ENCODE data around the gene ZNF256. TPM values are rescaled to one million over a fixed set of nuclear protein-coding genes. Genes with fewer than 3 reads are reported as not detected.

The ZNF256 gene
- total and polyA plus RNA-seq, 7 donors: 1.6 to 3.7 (median 2.3) TPM

GRCh38 chr19:57907394-57907793, 40.1 kb downstream of the ZNF256 start:
- DNase-seq: no peak
- H3K27ac ChIP-seq: no peak overlapping the region
- 90 to 94% (median 94%) methylated on average over 3 of the region's 3 CpGs for WGBS, 3 donors
- TF ChIP-seq CTCF (IDR thresholded peaks at IDR 0.05): no peak
- H3K36me3 ChIP-seq (ENCODE audit: insufficient read depth in 1 of 2, low read depth in 1 of 2): peaks cover 3 to 42% of the 10 kb centered on the region in 2 donors
- ATAC-seq: no peak
- H3K4me3 ChIP-seq: no peak overlapping the region
- peaks cover 10% of the 10 kb centered on the region for H3K9me3 ChIP-seq
- no peaks in the 10 kb centered on the region for H3K4me1 ChIP-seq
- intact Hi-C loops (cut with DNase I): no loop called here
- no peaks in the 10 kb centered on the region for H3K27me3 ChIP-seq (ENCODE audit: insufficient read depth in 3 of 3, low read length in 2 of 3)

- Histone ChIP-seq H3K4me1 (no peaks in the 10 kb centered on the region), H3K4me3 (no peak overlapping the region), H3K27me3 (ENCODE audit: insufficient read depth in 3 of 3, low read length in 2 of 3) (no peaks in the 10 kb centered on the region), H3K27ac (no peak overlapping the region), H3K9me3 (peaks cover 8% of the 10 kb centered on the region), H3K36me3 (ENCODE audit: insufficient read depth in 1 of 2, low read depth in 1 of 2) (peaks cover 3 to 24% of the 10 kb centered on the region in 2 donors)
- ATAC-seq (no peak), DNase-seq (no peak)
- WGBS, 3 donors: 92 to 95% (median 93%) methylated on average over 6 of the region's 6 CpGs
- TF ChIP-seq CTCF (IDR thresholded peaks at IDR 0.05): no peak
- intact Hi-C loops (cut with DNase I): no loop called here
Observed at GRCh38 chr19:57905258-57905657, 42.2 kb downstream of the ZNF256 start.

- 71 to 75% (median 71%) methylated on average over 7 of the region's 7 CpGs for WGBS, 3 donors
- intact Hi-C loops (cut with DNase I): no loop called here
- no peak for ATAC-seq
Observed at GRCh38 chr19:57903618-57904184, 43.8 kb downstream of the ZNF256 start.

DNA sequence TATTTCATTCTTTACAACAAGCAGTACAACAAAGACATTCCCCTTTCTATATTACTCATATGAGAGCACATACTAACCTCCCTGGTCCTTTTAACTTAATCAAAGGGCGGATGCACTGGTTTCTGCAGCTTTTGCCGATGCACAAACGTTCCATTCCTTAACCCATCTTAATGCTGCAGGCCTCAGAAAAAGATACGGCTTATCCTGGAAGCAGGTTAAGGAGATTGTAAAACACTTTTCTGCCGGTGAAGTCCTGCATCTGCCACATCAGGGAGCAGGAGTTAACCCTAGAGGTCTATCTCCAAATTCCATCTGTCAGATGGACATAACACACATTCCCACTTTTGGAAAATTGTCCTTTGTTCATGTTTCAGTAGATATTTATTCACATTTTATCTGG, 47.2 kb downstream of the ZNF256 start:
- WGBS, 3 donors: 57 to 68% (median 59%) methylated on average over 5 of the region's 5 CpGs
- TF ChIP-seq CTCF (IDR thresholded peaks at IDR 0.05): no peak
- no peaks in the 10 kb centered on the region for H3K4me1 ChIP-seq
- DNase-seq: no peak
- H3K27ac ChIP-seq: no peak overlapping the region
- peaks cover 0 to 2% of the 10 kb centered on the region in 2 donors for H3K36me3 ChIP-seq (ENCODE audit: insufficient read depth in 1 of 2, low read depth in 1 of 2)
- no peak for ATAC-seq
- no peaks in the 10 kb centered on the region for H3K9me3 ChIP-seq
- H3K4me3 ChIP-seq: no peak overlapping the region
- intact Hi-C loops (cut with DNase I): no loop called here
- no peaks in the 10 kb centered on the region for H3K27me3 ChIP-seq (ENCODE audit: insufficient read depth in 3 of 3, low read length in 2 of 3)

More at GRCh38 chr19:57903618-57904184, 43.8 kb downstream of the ZNF256 start:
- Histone ChIP-seq H3K27me3 (ENCODE audit: insufficient read depth in 3 of 3, low read length in 2 of 3) (no peaks in the 10 kb centered on the region), H3K27ac (no peak overlapping the region), H3K4me1 (no peaks in the 10 kb centered on the region), H3K36me3 (ENCODE audit: insufficient read depth in 1 of 2, low read depth in 1 of 2) (peaks cover 3 to 16% of the 10 kb centered on the region in 2 donors), H3K4me3 (no peak overlapping the region), H3K9me3 (peaks cover 8% of the 10 kb centered on the region)
- DNase-seq: no peak
- no peak for TF ChIP-seq CTCF (IDR thresholded peaks at IDR 0.05)

Other genes starting within 250 kb of the ZNF256 start
- 1 to 10 TPM; 1.1 to 2.8 (median 2.2) TPM for gene ZNF154, start 238.5 kb downstream of the ZNF256 start, total RNA-seq
- gene ZNF154, start 238.5 kb downstream of the ZNF256 start, polyA plus RNA-seq: 1 to 10 TPM in 1 of 3 donors, under 1 TPM in 2; 0.61 to 1.4 (median 0.68) TPM
- gene ZNF671, start 220.1 kb downstream of the ZNF256 start, total RNA-seq: 1 to 10 TPM; 3.4 to 8.8 (median 5.8) TPM
- gene ZNF671, start 220.1 kb downstream of the ZNF256 start, polyA plus RNA-seq: 1 to 10 TPM; 3.1 to 5.1 (median 3.1) TPM
- 10 to 100 TPM in 1 of 4 donors, 1 to 10 TPM in 3; 7.7 to 15.5 (median 9.0) TPM for gene ZNF776, start 200.9 kb downstream of the ZNF256 start, total RNA-seq
- gene ZNF776, start 200.9 kb downstream of the ZNF256 start, polyA plus RNA-seq: 10 to 100 TPM in 1 of 3 donors, 1 to 10 TPM in 2; 3.6 to 12.4 (median 4.4) TPM
- 10 to 100 TPM; 10.9 to 14.1 (median 12.1) TPM for gene ZNF586, start 178.0 kb downstream of the ZNF256 start, total RNA-seq
- 10 to 100 TPM in 1 of 3 donors, 1 to 10 TPM in 2; 7.1 to 10.5 (median 8.6) TPM for gene ZNF586, start 178.0 kb downstream of the ZNF256 start, polyA plus RNA-seq
- 1 to 10 TPM; 1.2 to 4.1 (median 2.4) TPM for gene ZNF552, start 132.8 kb downstream of the ZNF256 start, total RNA-seq
- gene ZNF552, start 132.8 kb downstream of the ZNF256 start, polyA plus RNA-seq: 1 to 10 TPM; 1.8 to 6.1 (median 3.5) TPM
- gene ZNF587B, start 117.4 kb downstream of the ZNF256 start, total RNA-seq: 1 to 10 TPM; 3.9 to 7.9 (median 5.9) TPM
- 1 to 10 TPM; 1.4 to 7.0 (median 3.9) TPM for gene ZNF587B, start 117.4 kb downstream of the ZNF256 start, polyA plus RNA-seq
- 10 to 100 TPM; 14.0 to 15.3 (median 14.9) TPM for gene ZNF587, start 97.8 kb downstream of the ZNF256 start, total RNA-seq
- gene ZNF587, start 97.8 kb downstream of the ZNF256 start, polyA plus RNA-seq: 10 to 100 TPM in 1 of 3 donors, 1 to 10 TPM in 2; 2.5 to 11.2 (median 4.6) TPM
- 1 to 10 TPM; 5.3 to 9.6 (median 8.6) TPM for gene ZNF814, start 58.7 kb downstream of the ZNF256 start, total RNA-seq
- gene ZNF814, start 58.7 kb downstream of the ZNF256 start, polyA plus RNA-seq: 10 to 100 TPM in 1 of 3 donors, 1 to 10 TPM in 2; 7.8 to 12.1 (median 8.7) TPM
- 1 to 10 TPM; 3.8 to 9.5 (median 7.4) TPM for gene ZNF417, start 31.1 kb downstream of the ZNF256 start, total RNA-seq
- 1 to 10 TPM; 1.5 to 5.2 (median 1.8) TPM for gene ZNF417, start 31.1 kb downstream of the ZNF256 start, polyA plus RNA-seq
- 1 to 10 TPM; 2.7 to 6.1 (median 3.1) TPM for gene ZNF418, start 12.3 kb downstream of the ZNF256 start, total RNA-seq
- gene ZNF418, start 12.3 kb downstream of the ZNF256 start, polyA plus RNA-seq: 1 to 10 TPM in 2 of 3 donors, under 1 TPM in 1; 0.68 to 1.7 (median 1.6) TPM
- gene C19orf18, start 26.8 kb upstream of the ZNF256 start, total RNA-seq: under 1 TPM; 0.49 to 0.83 (median 0.58) TPM
- 1 to 10 TPM in 1 of 3 donors, under 1 TPM in 2; 0.26 to 1.4 (median 0.30) TPM for gene C19orf18, start 26.8 kb upstream of the ZNF256 start, polyA plus RNA-seq
- gene ZNF606, start 55.1 kb upstream of the ZNF256 start, total RNA-seq: 1 to 10 TPM; 3.7 to 7.0 (median 4.3) TPM
- 1 to 10 TPM; 2.0 to 6.9 (median 2.8) TPM for gene ZNF606, start 55.1 kb upstream of the ZNF256 start, polyA plus RNA-seq
- gene ZSCAN1, start 86.3 kb upstream of the ZNF256 start, total RNA-seq: not detected
- gene ZSCAN1, start 86.3 kb upstream of the ZNF256 start, polyA plus RNA-seq: not detected
- 1 to 10 TPM in 3 of 4 donors, under 1 TPM in 1; 0.87 to 1.7 (median 1.4) TPM for gene ZNF135, start 111.6 kb upstream of the ZNF256 start, total RNA-seq
- gene ZNF135, start 111.6 kb upstream of the ZNF256 start, polyA plus RNA-seq: 1 to 10 TPM in 1 of 3 donors, under 1 TPM in 2; 0.89 to 1.3 (median 0.90) TPM
- gene ZSCAN18, start 150.5 kb upstream of the ZNF256 start, total RNA-seq: 10 to 100 TPM; 13.1 to 36.8 (median 16.3) TPM
- 10 to 100 TPM in 2 of 3 donors, 1 to 10 TPM in 1; 9.5 to 14.0 (median 13.8) TPM for gene ZSCAN18, start 150.5 kb upstream of the ZNF256 start, polyA plus RNA-seq
- gene ZNF329, start 203.1 kb upstream of the ZNF256 start, total RNA-seq: 1 to 10 TPM; 1.4 to 5.7 (median 1.9) TPM
- 1 to 10 TPM in 2 of 3 donors, under 1 TPM in 1; 0.79 to 3.5 (median 1.9) TPM for gene ZNF329, start 203.1 kb upstream of the ZNF256 start, polyA plus RNA-seq
- 10 to 100 TPM; 11.2 to 15.0 (median 14.8) TPM for gene ZNF274, start 235.4 kb upstream of the ZNF256 start, total RNA-seq
- 10 to 100 TPM; 11.3 to 20.5 (median 13.9) TPM for gene ZNF274, start 235.4 kb upstream of the ZNF256 start, polyA plus RNA-seq

Measured in psoas muscle (tissue), 8 donors.